HG03060 (cell line): ENCODE data around the gene SIK2.
"Not testable (repeated sequence)": the region's sequence is repeated elsewhere in the genome, so short reads cannot be mapped to it uniquely, and the experiment has no call there.

ENCODE experiments used
- ATAC-seq: cut with Tn5 transposase; IDR thresholded peaks from one replicate; pipeline ENCODE4 v1.9.1; 2021; ENCODE audit warnings: low read depth, moderate number of reproducible peaks; ENCODE audit not compliant: unreplicated experiment

Gene SIK2

GRCh38 chr11:111743700-111744099 is 141.5 kb downstream of the SIK2 start:
- ATAC-seq: no peak

DNA sequence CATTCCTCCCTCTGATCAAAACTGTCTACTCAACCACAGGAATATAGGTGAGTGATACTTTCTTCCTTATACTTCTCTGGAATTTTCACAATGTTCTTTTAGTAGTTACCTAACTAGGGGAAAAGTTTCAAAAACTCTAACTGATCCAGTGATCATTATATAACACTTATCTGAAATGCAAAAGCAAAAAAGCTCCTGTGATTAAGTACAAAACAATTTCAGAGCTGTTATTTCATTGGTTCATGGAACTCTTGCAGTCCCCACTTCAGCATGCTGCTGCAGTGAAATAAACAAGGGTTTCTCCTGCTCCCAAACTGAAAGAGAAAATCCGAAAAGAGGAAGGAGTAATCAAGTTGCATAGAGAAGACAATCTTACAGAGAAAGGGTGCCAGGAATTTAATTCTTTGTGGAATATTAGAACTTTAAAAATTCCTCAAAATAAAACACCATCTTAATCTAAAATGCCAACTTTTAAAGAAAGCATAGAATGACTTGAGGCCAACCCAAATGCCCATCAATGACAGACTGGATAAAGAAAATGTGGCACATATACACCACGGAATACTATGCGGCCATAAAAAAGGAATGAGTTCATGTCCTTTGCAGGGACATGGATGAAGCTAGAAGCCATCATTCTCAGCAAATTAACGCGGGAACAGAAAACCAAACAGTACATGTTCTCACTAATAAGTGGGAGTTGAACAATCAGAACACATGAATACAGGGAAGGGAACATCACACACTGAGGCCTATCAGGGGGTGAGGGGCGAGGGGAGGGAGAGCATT is 143.7 kb downstream of the SIK2 start:
- ATAC-seq: no peak

GRCh38 chr11:111748035-111748804 is 146.0 kb downstream of the SIK2 start:
- no peak for ATAC-seq

DNA sequence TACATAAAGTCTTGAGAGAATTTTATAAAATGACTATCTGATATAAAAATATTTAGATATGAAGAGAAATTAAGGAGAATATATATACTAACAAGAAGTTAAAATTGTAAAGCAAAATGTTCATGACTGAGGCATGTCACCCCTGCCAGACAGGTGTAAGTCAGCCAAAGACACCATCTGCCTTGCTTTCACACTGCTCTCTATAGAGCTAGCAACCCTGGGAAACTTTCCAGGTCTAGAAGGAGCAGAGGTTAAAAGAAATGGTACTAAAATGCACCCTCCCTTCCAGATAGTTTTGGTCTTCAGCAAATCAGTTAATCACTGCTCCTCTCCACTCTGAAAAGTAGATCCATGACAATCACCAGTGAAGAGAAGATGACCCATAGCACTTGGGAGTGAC is 147.4 kb downstream of the SIK2 start:
- no peak for ATAC-seq

- ATAC-seq: no peak
Measured at GRCh38 chr11:111756097-111756496, 153.8 kb downstream of the SIK2 start.

- ATAC-seq: no peak
Measured at GRCh38 chr11:111759376-111759775, 157.1 kb downstream of the SIK2 start.

- ATAC-seq: no peak
Measured at GRCh38 chr11:111759778-111760407, 157.6 kb downstream of the SIK2 start.

DNA sequence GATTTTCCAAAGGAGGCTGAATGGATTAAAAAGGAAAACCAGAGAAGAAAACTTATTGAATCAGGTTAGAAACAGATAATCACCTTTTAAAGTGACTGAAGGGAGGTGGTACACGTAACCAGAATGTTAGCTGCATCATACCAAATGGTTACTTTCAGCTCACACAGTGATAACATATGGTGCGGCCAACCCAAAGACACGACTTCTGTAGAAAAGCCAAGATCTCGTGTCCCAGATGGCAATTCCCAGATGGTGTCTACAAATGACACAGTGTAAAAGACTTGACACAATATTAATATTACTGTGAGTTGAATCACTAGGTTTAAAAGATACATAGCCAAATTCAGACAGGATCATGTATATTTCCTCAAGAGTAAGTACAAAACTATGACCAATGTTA is 158.8 kb downstream of the SIK2 start:
- no peak for ATAC-seq

DNA sequence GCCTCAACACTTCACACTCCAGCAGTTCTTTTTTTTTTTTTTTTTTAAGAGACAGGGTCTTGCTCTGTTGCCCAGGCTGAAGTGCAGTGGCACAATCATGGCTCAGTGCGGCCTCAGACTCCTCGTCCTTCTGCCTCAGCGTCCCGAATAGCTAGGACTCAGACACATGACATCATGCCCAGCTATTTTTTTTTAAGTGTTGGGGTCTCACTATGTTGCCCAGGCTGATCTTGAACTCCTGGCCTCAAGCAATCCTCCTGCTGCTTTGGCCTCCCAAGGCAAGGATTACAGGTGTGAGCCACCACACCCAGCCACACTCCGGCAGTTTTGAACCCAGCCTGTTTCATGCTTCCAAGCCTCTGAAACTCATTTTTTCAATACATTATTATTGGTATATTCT is 160.3 kb downstream of the SIK2 start:
- no peak for ATAC-seq

GRCh38 chr11:111762981-111763643 is 160.9 kb downstream of the SIK2 start:
- ATAC-seq: no peak

GRCh38 chr11:111764621-111765020 is 162.4 kb downstream of the SIK2 start:
- no peak for ATAC-seq

DNA sequence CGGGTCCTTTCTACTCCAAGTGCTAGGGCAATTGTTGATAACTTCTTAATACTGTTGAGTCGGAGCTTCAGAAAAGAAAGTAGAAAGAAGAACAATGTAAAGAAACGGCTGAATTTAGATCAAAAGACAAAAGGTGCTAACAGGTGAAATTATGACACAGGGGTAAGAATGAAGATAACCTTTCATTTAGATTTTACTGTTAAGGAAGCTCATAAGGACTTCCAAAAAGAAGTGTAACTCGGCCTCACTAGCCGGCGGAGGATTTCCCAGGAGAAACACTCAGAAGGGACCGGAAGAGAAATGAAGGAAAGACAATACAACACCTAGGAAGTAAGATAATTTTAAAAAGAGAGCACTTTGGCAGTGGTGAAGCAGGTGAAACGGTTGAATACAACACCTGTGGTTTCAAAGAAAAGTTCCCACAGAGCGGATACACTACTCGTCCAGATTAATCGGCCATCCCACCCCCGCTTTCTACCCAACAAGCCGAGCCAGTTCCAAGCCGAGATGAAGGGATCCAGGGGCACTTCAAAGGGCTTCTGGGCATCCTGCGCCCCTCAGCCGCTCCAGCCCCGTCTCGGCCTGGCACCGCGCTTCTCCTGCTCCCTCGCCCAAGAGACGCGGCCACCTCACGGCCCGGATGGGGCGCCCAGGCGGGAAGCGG is 163.2 kb downstream of the SIK2 start:
- peak; percentile 16 for ATAC-seq

DNA sequence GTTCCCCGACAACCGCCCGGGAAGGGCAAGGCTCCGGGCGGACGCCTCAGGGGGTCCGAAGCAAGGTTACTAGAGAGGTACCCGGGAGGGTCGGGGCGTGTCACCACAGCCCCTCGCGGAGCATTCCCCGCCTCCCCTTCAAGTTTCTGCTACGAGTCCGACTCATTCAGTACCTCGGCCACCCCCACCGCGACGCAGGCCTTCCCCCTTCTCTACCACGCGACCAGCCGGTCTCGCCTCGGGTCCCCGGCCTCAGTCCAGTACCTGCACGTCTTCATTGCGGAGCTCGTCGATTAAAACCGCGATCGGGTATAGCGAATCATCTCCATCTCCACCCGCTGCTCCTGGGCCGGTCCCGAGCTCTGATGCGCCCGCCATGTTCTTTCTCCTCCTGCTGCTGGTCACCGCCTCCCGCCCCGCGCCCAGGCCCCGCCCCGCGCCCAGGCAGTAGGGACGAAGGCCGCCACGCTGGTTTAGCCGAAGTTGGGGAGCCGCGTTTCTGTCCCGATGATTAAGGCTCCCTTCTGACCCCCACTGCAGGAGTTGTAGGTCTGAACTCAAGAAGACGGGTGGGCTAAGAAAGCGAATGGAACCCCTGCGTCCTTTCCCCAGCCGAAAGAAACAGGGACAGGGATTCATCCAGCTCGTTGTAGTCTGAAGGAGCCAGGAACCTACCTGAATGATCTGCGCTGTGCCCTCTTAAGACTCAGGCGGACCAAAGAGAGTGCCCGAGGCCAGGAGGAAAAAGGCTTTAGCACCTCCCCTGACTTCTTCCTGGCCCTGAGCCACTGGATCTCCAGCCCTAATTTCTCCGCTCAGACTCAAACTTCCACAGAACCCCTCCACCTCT is 164.0 kb downstream of the SIK2 start, which contains the start of gene PPP2R1B:
Gene PPP2R1B (minus strand): TSS at position 406 of the 850 bp plus-strand sequence. CDS start 28 bp downstream, at position 378.
- ATAC-seq: peak; percentile 41

DNA sequence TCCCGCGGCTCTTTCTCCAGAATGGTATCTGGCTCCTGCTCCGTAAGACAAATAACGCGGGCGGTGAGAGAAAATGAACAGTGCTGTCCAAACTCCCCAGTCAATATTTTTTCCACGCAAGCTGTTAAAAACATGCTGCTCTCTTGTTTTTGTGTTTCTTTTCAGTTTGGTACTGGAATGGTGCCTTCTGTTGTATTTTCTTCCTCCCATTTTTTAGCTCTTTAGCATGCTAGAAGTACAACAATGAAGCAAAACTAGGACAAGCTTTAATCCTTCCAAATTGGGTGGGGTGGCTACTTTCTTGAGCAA is 164.5 kb downstream of the SIK2 start:
- ATAC-seq: no peak

GRCh38 chr11:111770581-111771134 is 168.4 kb downstream of the SIK2 start:
- no peak for ATAC-seq

DNA sequence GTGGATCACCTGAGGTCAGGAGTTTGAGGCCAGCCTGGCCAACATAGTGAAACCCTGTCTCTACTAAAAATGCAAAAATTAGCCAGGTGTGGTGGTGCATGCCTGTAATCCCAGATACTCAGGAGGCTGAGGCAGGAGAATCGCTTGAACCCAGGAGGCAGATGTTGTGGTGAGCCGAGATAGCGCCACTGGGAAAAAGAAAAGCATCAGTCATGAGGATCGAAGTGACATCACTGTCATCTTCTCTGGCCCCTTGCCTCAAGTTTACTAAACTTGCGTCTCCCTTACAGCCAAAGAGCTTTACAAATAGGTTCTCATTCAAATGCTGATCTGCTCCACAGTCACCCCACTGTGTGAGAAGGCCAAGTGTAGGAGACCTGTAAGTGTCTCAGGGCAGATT is 169.0 kb downstream of the SIK2 start:
- not testable (repeated sequence) for ATAC-seq

DNA sequence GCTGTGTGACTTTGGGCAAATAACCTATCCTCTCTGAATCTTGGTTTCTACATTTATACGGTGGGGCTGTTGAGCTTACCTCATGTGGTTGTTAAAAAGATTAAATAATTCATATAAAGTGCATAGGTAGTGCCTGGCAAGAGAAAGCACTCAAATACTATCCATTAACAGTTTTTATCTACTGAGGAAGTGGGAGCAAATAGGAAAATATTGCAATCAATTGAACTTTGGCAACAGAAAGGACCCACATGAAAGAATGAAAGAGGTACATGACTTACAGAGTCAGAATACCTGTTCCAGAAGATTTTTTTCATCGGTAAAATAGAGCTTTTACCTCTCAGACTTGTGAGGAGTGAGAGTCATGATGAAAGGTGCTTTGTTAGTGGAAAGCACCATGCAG is 170.3 kb downstream of the SIK2 start:
- no peak for ATAC-seq

- no peak for ATAC-seq
Measured at GRCh38 chr11:111774955-111775710, 172.9 kb downstream of the SIK2 start.
